Muscle of back (tissue), 11 donors: ENCODE data around the gene ZNF407. TPM values are rescaled to one million over a fixed set of nuclear protein-coding genes. Genes with fewer than 3 reads are reported as not detected.
"Not testable (repeated sequence)": the region's sequence is repeated elsewhere in the genome, so short reads cannot be mapped to it uniquely, and the experiment has no call there.

ENCODE experiments used
- DNase-seq, 3 donors: peaks; one replicate each; pipeline versions ENCODE4 v3.0.0 to v3.0.0-alpha.2; 2013
- polyA plus RNA-seq, 10 donors: library from polyadenylated mRNA; unstranded; fragments of 120-200 nt; gene quantifications; one replicate each; pipeline ENCODE4 v1.2.1, GENCODE V29; 2013; ENCODE audit not compliant: insufficient read length in 10 of 10

Gene ZNF407
- polyA plus RNA-seq, 10 donors, result 4.8 to 7.5 (median 6.0) TPM

GRCh38 chr18:74965682-74966081 lies 368.0 kb downstream of the ZNF407 start:
- DNase-seq, result no peak

GRCh38 chr18:74967438-74967837 lies 369.8 kb downstream of the ZNF407 start:
- DNase-seq, result no peak

GRCh38 chr18:74967979-74968378 lies 370.3 kb downstream of the ZNF407 start:
- DNase-seq, result no peak

- not testable (repeated sequence) for DNase-seq
Observed at GRCh38 chr18:74971358-74971757, 373.7 kb downstream of the ZNF407 start.

DNA sequence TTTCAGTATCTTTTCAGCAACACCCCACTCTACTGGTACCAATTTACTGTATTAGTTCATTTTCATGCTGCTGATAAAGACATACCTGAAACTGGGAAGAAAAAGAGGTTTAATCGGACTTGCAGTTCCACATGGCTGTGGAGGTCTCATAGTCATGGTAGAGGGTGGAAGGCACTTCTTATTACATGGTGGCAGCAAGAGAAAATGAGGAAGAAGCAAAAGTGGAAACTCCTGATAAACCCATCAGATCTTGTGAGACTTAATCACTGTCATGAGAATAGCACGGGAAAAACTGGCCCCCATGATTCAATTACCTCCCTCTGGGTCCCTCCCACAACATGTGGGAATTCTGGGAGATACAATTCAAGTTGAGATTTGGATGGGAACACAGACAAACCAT lies 374.1 kb downstream of the ZNF407 start:
- DNase-seq, result not testable (repeated sequence)

- no peak for DNase-seq
Observed at GRCh38 chr18:74972354-74972753, 374.7 kb downstream of the ZNF407 start.

- DNase-seq, result peak in 1 of 3 donors; percentile 23
Observed at GRCh38 chr18:74975001-74975400, 377.3 kb downstream of the ZNF407 start.

- DNase-seq, result no peak
Observed at GRCh38 chr18:74976331-74976909, 378.8 kb downstream of the ZNF407 start.

- no peak for DNase-seq
Observed at GRCh38 chr18:74977041-74977440, 379.4 kb downstream of the ZNF407 start.

DNA sequence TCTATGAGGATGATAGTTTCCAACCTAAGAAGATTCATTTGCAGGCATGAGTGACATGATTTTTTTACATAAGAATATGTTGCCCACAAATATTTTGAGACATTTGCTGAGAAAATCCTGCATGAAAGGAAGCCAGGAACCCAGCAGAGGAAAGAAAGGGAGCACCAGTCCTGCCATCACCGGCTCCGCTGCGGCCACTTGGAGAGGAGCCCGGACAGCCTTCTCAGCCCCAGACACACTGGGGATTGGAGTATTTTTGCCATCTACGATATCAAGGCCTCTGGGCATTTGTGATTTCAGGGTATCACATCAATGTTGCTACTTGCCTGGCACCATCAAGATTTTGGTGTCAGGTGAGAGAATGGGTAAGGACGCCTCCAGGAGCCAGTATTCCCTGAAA lies 383.0 kb downstream of the ZNF407 start:
- no peak for DNase-seq

DNA sequence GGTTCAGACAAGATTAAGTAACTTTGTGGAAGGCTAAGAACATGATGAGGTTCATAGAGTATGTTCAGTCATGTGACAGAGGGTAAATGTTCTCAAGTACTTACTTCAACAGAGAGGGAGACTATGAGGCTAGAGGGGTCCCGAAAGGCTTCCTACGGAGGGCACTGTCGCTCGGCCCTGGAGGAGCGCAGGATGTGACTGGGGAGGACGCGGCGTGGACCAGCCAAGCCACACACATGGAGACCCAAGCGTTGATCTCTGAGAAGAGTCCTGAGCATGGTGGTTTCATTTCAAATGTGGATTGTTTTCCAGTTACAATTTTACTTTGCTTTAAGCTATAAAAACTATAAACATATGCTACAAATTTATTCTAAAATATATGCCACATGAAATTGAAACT lies 383.8 kb downstream of the ZNF407 start:
- DNase-seq, result no peak

DNA sequence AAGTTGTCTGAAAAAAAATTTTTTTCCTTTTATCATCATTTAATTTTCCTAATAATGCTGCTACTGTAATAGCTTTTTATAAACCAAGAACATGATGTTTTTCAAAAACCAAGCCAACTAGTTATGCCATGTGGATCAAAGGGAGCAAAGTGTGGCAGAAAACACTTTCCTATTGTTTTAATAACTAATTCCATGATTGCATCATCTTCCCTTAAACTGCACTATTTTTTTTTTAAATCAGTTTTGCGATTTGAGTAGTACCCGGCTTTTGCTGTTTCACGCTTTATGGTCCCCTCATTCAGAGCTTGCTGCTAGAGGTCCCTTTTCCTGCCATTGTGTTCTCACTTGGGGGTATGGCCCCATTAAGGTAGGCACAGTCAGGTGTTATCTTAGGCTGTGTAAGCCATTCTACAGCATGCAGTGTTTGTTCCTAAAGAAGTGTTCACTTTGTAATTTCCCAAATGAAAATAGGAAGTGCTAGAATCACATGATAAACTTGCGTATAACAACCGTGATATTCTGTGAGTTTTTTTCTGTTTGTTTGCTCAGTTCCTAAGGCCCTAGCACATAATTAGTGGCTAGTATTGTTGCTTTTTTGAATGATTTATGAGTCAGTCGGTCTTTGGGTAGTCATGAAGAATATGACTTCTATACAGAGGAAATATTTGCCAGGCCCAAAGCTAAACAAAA lies 385.4 kb downstream of the ZNF407 start:
- no peak for DNase-seq

GRCh38 chr18:74989134-74989533 lies 391.5 kb downstream of the ZNF407 start:
- DNase-seq, result no peak

GRCh38 chr18:74990563-74991081 lies 393.0 kb downstream of the ZNF407 start:
- DNase-seq, result peak in 1 of 3 donors; percentile 48

DNA sequence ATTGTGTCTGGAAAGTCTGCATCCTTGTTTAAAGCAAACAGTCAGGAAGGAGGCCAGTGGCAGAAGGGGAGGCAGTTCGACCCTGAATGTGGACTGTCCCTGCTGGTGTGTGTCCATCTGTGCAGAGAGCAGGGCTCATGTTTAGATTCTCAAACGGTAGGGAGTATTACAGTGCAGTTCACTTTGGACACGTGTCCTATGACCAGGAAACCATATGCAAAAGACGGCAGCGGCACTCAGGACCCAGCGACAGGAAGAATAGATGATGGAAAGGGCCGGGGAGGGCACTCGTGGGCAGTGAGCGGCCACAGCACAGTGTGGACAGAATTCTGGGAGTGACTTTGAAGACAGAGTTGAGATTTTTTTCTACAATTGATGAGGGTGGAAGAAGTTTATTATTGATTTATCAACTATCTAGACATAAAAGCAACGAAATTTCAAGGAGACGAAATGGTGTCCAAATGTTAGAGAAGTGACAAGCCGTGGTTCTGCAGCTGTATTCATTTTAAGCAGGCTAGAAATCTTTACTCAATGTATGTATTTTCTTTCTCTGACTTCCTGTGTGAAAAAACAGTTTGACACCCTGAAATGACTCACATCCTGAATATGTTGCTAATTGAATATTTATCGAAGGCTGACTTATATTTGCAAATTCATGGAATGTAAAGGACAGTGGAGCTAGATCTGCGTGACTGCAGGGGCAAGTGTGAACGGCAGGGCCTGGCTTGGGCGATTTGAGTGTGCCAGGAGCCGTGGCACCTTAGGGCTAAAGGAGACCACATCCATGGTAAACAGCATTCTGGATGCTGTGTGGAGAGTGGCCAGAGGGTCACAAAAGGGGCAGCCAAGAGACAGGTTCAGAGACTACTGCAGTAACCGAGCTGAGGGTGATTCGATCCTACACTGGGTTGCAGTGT lies 397.1 kb downstream of the ZNF407 start:
- peak in 2 of 3 donors; percentile 18 to 31 for DNase-seq

GRCh38 chr18:74995419-74995736 lies 397.7 kb downstream of the ZNF407 start:
- no peak for DNase-seq

DNA sequence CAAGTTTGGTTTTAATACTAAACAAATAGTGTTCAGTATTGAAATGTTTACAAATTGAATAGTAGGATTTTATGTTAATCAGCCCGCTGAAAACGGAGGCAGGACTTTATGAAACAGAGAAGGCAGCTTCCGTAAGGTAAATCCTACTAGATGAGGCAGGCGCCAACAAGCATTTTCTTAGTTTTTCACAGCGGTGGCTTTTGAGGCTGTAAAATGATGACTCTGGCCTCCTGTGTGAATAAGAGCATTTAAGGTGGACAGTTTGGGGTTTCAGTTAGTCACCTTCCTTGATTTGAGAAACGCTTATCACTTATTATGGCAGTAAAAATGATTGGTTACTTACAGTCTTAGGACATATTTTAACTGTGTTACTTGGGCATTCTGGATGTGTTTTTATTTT lies 398.4 kb downstream of the ZNF407 start:
- no peak for DNase-seq

DNA sequence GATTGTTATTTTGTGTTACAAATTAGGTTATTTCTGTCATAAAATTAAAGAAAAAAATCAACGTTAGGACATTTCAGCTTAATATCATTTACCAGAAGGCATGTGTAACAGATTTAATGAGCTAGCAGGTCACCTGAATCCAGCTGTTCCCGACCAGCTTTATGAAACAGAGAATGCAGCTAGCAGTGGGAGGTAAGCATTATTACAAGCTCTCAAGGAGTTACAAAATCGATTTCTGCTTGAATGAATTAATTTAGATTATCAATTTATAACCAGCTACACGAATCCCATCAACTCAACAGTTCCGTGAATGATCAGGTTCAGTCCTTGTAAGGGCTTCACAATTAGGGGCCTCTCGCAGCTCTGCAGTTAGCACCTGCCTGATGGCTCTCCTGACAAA lies 399.3 kb downstream of the ZNF407 start:
- DNase-seq, result no peak

- DNase-seq, result no peak
Observed at GRCh38 chr18:75000920-75001319, 403.2 kb downstream of the ZNF407 start.

DNA sequence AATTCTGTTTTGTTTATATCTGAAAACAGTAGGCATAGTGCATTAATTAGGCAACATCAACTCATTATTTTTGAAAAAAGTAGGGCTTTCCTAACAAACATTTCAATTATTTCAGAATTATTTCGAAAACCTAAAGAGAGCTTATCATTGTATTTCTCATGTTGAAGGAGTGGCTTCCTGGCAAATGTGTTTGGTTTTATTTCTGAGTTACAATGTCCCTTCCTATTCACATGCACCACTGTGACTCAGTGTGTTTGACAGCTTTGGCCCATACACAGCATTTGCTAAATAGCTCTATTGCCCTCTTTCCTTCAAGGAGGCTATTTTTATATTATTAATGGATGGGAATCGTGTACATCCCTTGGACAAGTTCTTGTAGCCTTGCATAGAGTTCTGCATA lies 405.4 kb downstream of the ZNF407 start:
- no peak for DNase-seq

GRCh38 chr18:75003764-75004690 lies 406.4 kb downstream of the ZNF407 start:
- no peak for DNase-seq
